GM18909 (cell line): ENCODE results near the gene ITGA11.

Experiments used
- ATAC-seq: cut with Tn5 transposase; IDR thresholded peaks from one replicate; pipeline ENCODE4 v1.9.1; 2021; ENCODE audit warnings: mild to moderate bottlenecking; ENCODE audit not compliant: unreplicated experiment, poor library complexity

Gene ITGA11

GRCh38 chr15:68341760-68342725 lies 89.9 kb downstream of the ITGA11 start:
- no peak for ATAC-seq

GRCh38 chr15:68340726-68341671 lies 91.0 kb downstream of the ITGA11 start:
- ATAC-seq = no peak

- ATAC-seq = no peak
These were observed 92.5 kb downstream of the ITGA11 start for GRCh38 chr15:68339481-68339880.

- ATAC-seq = no peak
These were observed 94.1 kb downstream of the ITGA11 start for GRCh38 chr15:68337826-68338225.

GRCh38 chr15:68336516-68336915 lies 95.4 kb downstream of the ITGA11 start:
- ATAC-seq = no peak

GRCh38 chr15:68335655-68336054 lies 96.3 kb downstream of the ITGA11 start:
- no peak for ATAC-seq

GRCh38 chr15:68335251-68335650 lies 96.7 kb downstream of the ITGA11 start:
- ATAC-seq = no peak

GRCh38 chr15:68334661-68335124 lies 97.3 kb downstream of the ITGA11 start:
- no peak for ATAC-seq

- ATAC-seq = no peak
These were observed 98.0 kb downstream of the ITGA11 start for GRCh38 chr15:68333775-68334470.

- ATAC-seq = no peak
These were observed 99.7 kb downstream of the ITGA11 start for GRCh38 chr15:68332266-68332665.

- no peak for ATAC-seq
These were observed 101.1 kb downstream of the ITGA11 start for GRCh38 chr15:68330901-68331300.

- ATAC-seq = no peak
These were observed 101.5 kb downstream of the ITGA11 start for GRCh38 chr15:68330416-68330815.

GRCh38 chr15:68328964-68329363 lies 103.0 kb downstream of the ITGA11 start:
- ATAC-seq = no peak

- ATAC-seq = no peak
These were observed 103.5 kb downstream of the ITGA11 start for GRCh38 chr15:68328443-68328842.

GRCh38 chr15:68326711-68327354 lies 105.1 kb downstream of the ITGA11 start:
- no peak for ATAC-seq

- no peak for ATAC-seq
These were observed 106.2 kb downstream of the ITGA11 start for GRCh38 chr15:68325726-68326125.

- no peak for ATAC-seq
These were observed 109.2 kb downstream of the ITGA11 start for GRCh38 chr15:68322796-68323195.

- ATAC-seq = no peak
These were observed 110.7 kb downstream of the ITGA11 start for GRCh38 chr15:68321229-68321628.

GRCh38 chr15:68319997-68320396 lies 112.0 kb downstream of the ITGA11 start:
- ATAC-seq = no peak
